GM23338 (cell line): Measurements from ENCODE around the gene PKD1. TPM values are rescaled to one million over a fixed set of nuclear protein-coding genes. Genes with fewer than 3 reads are reported as not detected.

Source experiments
- CREB1 ChIP-seq: fragments of 250-450 bp; sonication (Bioruptor Pico); IDR thresholded peaks from 2 replicates; pipeline ENCODE4 v1.5.0; 2020; ENCODE audit warnings: low read depth, mild to moderate bottlenecking, moderate library complexity
- NANOG ChIP-seq: IDR thresholded peaks from 2 replicates; pipeline ENCODE4 v1.6.1; 2016; ENCODE audit warnings: antibody characterized with exemption, borderline replicate concordance
- POLR2AphosphoS5 ChIP-seq: IDR thresholded peaks from 2 replicates; pipeline ENCODE4 v1.6.1; 2016; ENCODE audit warnings: antibody characterized with exemption, low read depth
- STAT1 ChIP-seq: IDR thresholded peaks from one replicate; pipeline ENCODE4 v1.6.1; 2016; ENCODE audit warnings: antibody characterized with exemption; ENCODE audit not compliant: unreplicated experiment
- ZNF114 ChIP-seq: fragments of 250-450 bp; sonication (Bioruptor Pico); IDR thresholded peaks from 2 replicates; pipeline ENCODE4 v1.5.0; 2020; ENCODE audit warnings: mild to moderate bottlenecking, moderate library complexity
- polyA plus RNA-seq: library from polyadenylated mRNA; unstranded; fragments of >200 nt; fragmentation: Nextera tagmentation; extraction: Ambion mirVana; gene quantifications from 2 replicates; pipeline ENCODE4 v1.2.1, GENCODE V29; 2016
- total RNA-seq: library from RNA; depleted of rRNA; stranded (reverse); fragments of >200 nt; shearing (Covaris generic); gene quantifications from 2 replicates; pipeline ENCODE4 v1.2.3, GENCODE V29; 2014
- TF ChIP-seq, protein P1 (sequence below): fragments of 250-450 bp; sonication (Bioruptor Pico); IDR thresholded peaks from 2 replicates; pipeline ENCODE4 v1.5.0; 2020; ENCODE audit warnings: mild to moderate bottlenecking, moderate library complexity
- TF ChIP-seq, protein P2 (sequence below): IDR thresholded peaks from 2 replicates; pipeline ENCODE4 v1.6.1; 2016; ENCODE audit warnings: antibody characterized with exemption
- TF ChIP-seq, protein P3 (sequence below), 2 experiments: fragments of 200-600 bp in 1 of 2; sonication (generic) in 1 of 2; conservative IDR thresholded peaks; 2 replicates each; pipeline versions ENCODE4 v1.5.1 to v1.6.1; 2016 to 2017; ENCODE audit warnings: antibody characterized with exemption in 2 of 2, low read depth in 2 of 2, mild to moderate bottlenecking in 2 of 2, moderate library complexity in 1 of 2

PKD1 gene
- total and polyA plus RNA-seq, 2 experiments from 2014 or later: 21.1 to 107 TPM

DNA sequence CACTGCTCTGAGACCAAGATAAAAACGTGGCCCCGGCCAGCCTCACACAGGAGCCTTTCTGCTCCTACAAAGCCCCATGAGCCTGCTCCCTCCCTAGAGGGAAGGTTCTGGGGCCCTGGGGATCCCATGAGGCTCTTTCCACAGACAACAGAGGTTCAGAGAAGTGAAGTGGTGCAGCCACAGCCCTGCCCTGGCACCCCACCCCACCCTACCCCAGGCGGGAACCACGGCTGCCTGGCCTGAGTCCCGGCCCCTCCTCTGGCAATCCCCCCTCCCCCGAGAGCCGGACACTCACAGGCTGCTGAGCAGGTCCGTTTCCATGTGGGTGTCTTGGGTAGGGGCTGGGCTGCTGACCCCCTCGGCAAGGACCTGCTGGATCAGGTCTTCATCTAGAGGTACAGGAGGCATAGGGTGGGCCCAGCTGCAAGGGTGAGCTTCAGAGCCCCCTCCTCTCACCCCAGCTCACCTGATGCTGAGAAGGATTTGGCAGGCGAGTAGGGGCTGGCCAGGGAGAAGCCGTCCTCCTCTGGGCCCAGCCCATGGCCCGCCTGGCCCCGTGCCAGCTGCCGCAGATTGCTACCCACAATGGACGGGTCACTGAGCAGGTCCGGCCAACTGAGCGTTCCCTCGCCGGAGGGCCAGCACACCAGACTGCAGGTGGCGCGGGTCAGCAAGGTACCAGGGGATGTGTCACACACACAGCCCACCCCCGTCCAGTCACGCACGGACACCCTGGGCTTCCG, 38.7 kb downstream of the PKD1 start (continued):
- TF ChIP-seq, protein P1, sequence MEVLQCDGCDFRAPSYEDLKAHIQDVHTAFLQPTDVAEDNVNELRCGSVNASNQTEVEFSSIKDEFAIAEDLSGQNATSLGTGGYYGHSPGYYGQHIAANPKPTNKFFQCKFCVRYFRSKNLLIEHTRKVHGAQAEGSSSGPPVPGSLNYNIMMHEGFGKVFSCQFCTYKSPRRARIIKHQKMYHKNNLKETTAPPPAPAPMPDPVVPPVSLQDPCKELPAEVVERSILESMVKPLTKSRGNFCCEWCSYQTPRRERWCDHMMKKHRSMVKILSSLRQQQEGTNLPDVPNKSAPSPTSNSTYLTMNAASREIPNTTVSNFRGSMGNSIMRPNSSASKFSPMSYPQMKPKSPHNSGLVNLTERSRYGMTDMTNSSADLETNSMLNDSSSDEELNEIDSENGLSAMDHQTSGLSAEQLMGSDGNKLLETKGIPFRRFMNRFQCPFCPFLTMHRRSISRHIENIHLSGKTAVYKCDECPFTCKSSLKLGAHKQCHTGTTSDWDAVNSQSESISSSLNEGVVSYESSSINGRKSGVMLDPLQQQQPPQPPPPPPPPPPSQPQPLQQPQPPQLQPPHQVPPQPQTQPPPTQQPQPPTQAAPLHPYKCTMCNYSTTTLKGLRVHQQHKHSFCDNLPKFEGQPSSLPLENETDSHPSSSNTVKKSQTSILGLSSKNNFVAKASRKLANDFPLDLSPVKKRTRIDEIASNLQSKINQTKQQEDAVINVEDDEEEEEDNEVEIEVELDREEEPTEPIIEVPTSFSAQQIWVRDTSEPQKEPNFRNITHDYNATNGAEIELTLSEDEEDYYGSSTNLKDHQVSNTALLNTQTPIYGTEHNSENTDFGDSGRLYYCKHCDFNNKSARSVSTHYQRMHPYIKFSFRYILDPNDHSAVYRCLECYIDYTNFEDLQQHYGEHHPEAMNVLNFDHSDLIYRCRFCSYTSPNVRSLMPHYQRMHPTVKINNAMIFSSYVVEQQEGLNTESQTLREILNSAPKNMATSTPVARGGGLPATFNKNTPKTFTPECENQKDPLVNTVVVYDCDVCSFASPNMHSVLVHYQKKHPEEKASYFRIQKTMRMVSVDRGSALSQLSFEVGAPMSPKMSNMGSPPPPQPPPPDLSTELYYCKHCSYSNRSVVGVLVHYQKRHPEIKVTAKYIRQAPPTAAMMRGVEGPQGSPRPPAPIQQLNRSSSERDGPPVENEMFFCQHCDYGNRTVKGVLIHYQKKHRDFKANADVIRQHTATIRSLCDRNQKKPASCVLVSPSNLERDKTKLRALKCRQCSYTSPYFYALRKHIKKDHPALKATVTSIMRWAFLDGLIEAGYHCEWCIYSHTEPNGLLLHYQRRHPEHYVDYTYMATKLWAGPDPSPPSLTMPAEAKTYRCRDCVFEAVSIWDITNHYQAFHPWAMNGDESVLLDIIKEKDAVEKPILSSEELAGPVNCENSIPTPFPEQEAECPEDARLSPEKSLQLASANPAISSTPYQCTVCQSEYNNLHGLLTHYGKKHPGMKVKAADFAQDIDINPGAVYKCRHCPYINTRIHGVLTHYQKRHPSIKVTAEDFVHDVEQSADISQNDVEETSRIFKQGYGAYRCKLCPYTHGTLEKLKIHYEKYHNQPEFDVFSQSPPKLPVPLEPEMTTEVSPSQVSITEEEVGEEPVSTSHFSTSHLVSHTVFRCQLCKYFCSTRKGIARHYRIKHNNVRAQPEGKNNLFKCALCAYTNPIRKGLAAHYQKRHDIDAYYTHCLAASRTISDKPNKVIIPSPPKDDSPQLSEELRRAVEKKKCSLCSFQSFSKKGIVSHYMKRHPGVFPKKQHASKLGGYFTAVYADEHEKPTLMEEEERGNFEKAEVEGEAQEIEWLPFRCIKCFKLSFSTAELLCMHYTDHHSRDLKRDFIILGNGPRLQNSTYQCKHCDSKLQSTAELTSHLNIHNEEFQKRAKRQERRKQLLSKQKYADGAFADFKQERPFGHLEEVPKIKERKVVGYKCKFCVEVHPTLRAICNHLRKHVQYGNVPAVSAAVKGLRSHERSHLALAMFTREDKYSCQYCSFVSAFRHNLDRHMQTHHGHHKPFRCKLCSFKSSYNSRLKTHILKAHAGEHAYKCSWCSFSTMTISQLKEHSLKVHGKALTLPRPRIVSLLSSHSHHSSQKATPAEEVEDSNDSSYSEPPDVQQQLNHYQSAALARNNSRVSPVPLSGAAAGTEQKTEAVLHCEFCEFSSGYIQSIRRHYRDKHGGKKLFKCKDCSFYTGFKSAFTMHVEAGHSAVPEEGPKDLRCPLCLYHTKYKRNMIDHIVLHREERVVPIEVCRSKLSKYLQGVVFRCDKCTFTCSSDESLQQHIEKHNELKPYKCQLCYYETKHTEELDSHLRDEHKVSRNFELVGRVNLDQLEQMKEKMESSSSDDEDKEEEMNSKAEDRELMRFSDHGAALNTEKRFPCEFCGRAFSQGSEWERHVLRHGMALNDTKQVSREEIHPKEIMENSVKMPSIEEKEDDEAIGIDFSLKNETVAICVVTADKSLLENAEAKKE (CRISPR knock-in tag): no peak
- TF ChIP-seq, protein P2, sequence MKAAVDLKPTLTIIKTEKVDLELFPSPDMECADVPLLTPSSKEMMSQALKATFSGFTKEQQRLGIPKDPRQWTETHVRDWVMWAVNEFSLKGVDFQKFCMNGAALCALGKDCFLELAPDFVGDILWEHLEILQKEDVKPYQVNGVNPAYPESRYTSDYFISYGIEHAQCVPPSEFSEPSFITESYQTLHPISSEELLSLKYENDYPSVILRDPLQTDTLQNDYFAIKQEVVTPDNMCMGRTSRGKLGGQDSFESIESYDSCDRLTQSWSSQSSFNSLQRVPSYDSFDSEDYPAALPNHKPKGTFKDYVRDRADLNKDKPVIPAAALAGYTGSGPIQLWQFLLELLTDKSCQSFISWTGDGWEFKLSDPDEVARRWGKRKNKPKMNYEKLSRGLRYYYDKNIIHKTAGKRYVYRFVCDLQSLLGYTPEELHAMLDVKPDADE: no peak
- TF ChIP-seq, protein P3, sequence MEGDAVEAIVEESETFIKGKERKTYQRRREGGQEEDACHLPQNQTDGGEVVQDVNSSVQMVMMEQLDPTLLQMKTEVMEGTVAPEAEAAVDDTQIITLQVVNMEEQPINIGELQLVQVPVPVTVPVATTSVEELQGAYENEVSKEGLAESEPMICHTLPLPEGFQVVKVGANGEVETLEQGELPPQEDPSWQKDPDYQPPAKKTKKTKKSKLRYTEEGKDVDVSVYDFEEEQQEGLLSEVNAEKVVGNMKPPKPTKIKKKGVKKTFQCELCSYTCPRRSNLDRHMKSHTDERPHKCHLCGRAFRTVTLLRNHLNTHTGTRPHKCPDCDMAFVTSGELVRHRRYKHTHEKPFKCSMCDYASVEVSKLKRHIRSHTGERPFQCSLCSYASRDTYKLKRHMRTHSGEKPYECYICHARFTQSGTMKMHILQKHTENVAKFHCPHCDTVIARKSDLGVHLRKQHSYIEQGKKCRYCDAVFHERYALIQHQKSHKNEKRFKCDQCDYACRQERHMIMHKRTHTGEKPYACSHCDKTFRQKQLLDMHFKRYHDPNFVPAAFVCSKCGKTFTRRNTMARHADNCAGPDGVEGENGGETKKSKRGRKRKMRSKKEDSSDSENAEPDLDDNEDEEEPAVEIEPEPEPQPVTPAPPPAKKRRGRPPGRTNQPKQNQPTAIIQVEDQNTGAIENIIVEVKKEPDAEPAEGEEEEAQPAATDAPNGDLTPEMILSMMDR (conservative IDR thresholded peaks at IDR 0.05; ENCODE audit: low read depth in 2 of 2): no peak
- TF ChIP-seq NANOG (no peak), ZNF114 (CRISPR knock-in tag) (no peak), CREB1 (CRISPR knock-in tag) (no peak), STAT1 (no peak), POLR2AphosphoS5 (no peak)
